NB4 (cell line): Measurements from ENCODE around the gene TNFRSF1A.

Experiments used
- DNase-seq: peaks from one replicate; pipeline ENCODE4 v3.0.0; 2010; ENCODE audit warnings: low read depth
- H3K4me3 ChIP-seq: one replicate; pipeline ENCODE4 v1.5.1; 2011; ENCODE audit warnings: mild to moderate bottlenecking, low read depth, low read length, moderate library complexity
- CTCF ChIP-seq: IDR thresholded peaks from one replicate; pipeline ENCODE4 v1.5.1; 2012; ENCODE audit warnings: low read depth, low read length
- MAX ChIP-seq: IDR thresholded peaks from 2 replicates; pipeline ENCODE4 v1.6.1; 2011; ENCODE audit warnings: low read depth, low read length
- MYC ChIP-seq: IDR thresholded peaks from 2 replicates; pipeline ENCODE4 v1.6.1; 2011; ENCODE audit warnings: low read depth, low read length
- POLR2A ChIP-seq: IDR thresholded peaks from 2 replicates; pipeline ENCODE4 v1.6.1; 2011; ENCODE audit warnings: mild to moderate bottlenecking; ENCODE audit not compliant: insufficient read length; ENCODE audit errors: extremely low read depth

The TNFRSF1A gene

GRCh38 chr12:6317693-6318439 is 24.0 kb downstream of the TNFRSF1A start:
- no peak overlapping the region for H3K4me3 ChIP-seq
- TF ChIP-seq CTCF (no peak), MYC (no peak), POLR2A (no peak), MAX (no peak)
- no peak for DNase-seq

GRCh38 chr12:6316921-6317692 is 24.8 kb downstream of the TNFRSF1A start:
- H3K4me3 ChIP-seq: no peak overlapping the region
- TF ChIP-seq CTCF (no peak), MYC (no peak), POLR2A (no peak), MAX (no peak)
- no peak for DNase-seq

- DNase-seq: no peak
- no peak overlapping the region for H3K4me3 ChIP-seq
- TF ChIP-seq POLR2A (no peak), MAX (no peak), MYC (no peak), CTCF (no peak)
Measured at GRCh38 chr12:6315704-6316597, 25.9 kb downstream of the TNFRSF1A start.

- H3K4me3 ChIP-seq: no peak overlapping the region
- TF ChIP-seq POLR2A (no peak), MAX (no peak), MYC (no peak), CTCF (no peak)
- no peak for DNase-seq
Measured at GRCh38 chr12:6315184-6315583, 26.7 kb downstream of the TNFRSF1A start.

- TF ChIP-seq MAX (no peak), CTCF (no peak), MYC (no peak), POLR2A (no peak)
Measured at GRCh38 chr12:6314776-6315175, 27.1 kb downstream of the TNFRSF1A start.

More at GRCh38 chr12:6314776-6315175, 27.1 kb downstream of the TNFRSF1A start:
- no peak for DNase-seq
- H3K4me3 ChIP-seq: no peak overlapping the region
